Stomach (tissue), 9 donors: ENCODE measurements around the gene ZNF438. TPM values are rescaled to one million over a fixed set of nuclear protein-coding genes. Genes with fewer than 3 reads are reported as not detected.

ENCODE experiments used
- DNase-seq, 2 donors: peaks; one replicate each; pipeline versions ENCODE4 v3.0.0 to v3.0.0-alpha.2; 2013 to 2019
- H3K27ac ChIP-seq, 5 donors: fragments of 200-600 bp in 4 of 5; sonication (generic) in 4 of 5; one replicate each; pipeline ENCODE4 v1.5.1; 2013 to 2019; ENCODE audit warnings: mild to moderate bottlenecking in 1 of 5, moderate library complexity in 1 of 5
- H3K27me3 ChIP-seq, 3 donors: fragments of 200-600 bp; sonication (generic); one replicate each; pipeline ENCODE4 v1.5.1; 2017 to 2019; ENCODE audit warnings: mixed run types in 1 of 3
- H3K36me3 ChIP-seq, 4 donors: fragments of 200-600 bp; sonication (generic); 1 replicate in 3 of 4; 2 replicates in 1 of 4; pipeline ENCODE4 v1.5.1; 2016 to 2019
- H3K4me1 ChIP-seq, 4 donors: fragments of 200-600 bp; sonication (generic); one replicate each; pipeline ENCODE4 v1.5.1; 2016 to 2019
- H3K4me3 ChIP-seq, 4 donors: fragments of 200-600 bp; sonication (generic) in 3 of 4; one replicate each; pipeline ENCODE4 v1.5.1; 2016 to 2019; ENCODE audit warnings: mild to moderate bottlenecking in 1 of 4
- H3K9me3 ChIP-seq, 4 donors: fragments of 200-600 bp; sonication (generic); one replicate each; pipeline ENCODE4 v1.5.1; 2016 to 2019
- EP300 ChIP-seq: sonication (generic); formaldehyde crosslinking; IDR thresholded peaks from one replicate; pipeline ENCODE4 v1.6.1; 2017; ENCODE audit warnings: antibody characterized with exemption
- POLR2A ChIP-seq, 4 donors: fragments of 450-650 bp; IDR thresholded peaks; one replicate each; pipeline ENCODE4 v1.6.1; 2016; ENCODE audit warnings: antibody characterized with exemption in 4 of 4, control low read depth in 2 of 4, mild to moderate bottlenecking in 1 of 4, moderate library complexity in 1 of 4
- POLR2AphosphoS5 ChIP-seq, 3 donors: sonication (generic); formaldehyde crosslinking; IDR thresholded peaks; one replicate each; pipeline ENCODE4 v1.6.1; 2016; ENCODE audit warnings: antibody characterized with exemption in 3 of 3
- WGBS, 5 donors: extraction: QIAGEN DNeasy Blood & Tissue Kit in 3 of 5; methylation state at CpG; one replicate each; pipeline versions ENCODE4 v1.1.5 to v1.1.7; 2013 to 2018; 5-methylcytosine and 5-hydroxymethylcytosine counted together
- intact Hi-C: fragments of 100-400 bp; cut with DNase I; formaldehyde crosslinking; loops from one replicate; pipeline ENCODE4 v1.15.1; 2023; ENCODE audit warnings: low total_unique reads
- polyA plus RNA-seq, 3 donors: library from polyadenylated mRNA; stranded (reverse); fragments of 200-250 nt; gene quantifications; one replicate each; pipeline ENCODE4 v1.2.3, GENCODE V29; 2013
- total RNA-seq, 5 donors: library from RNA; depleted of rRNA; stranded (reverse); fragments of >200 nt; gene quantifications; one replicate each; pipeline versions ENCODE4 v1.1.0 to v1.2.3, GENCODE V29; 2014 to 2016
- TF ChIP-seq, protein P1 (sequence below), 7 experiments: fragments of 450-650 bp in 4 of 7; fragments of 200-600 bp in 3 of 7; sonication (generic) in 3 of 7; IDR thresholded peaks; one replicate each; pipeline ENCODE4 v1.5.1; 2016 to 2019; ENCODE audit warnings: antibody characterized with exemption in 7 of 7, control low read depth in 2 of 7, mild to moderate bottlenecking in 1 of 7
- donor health status: healthy with polysubstance abuse.
- donor health status: Bipolar disorder and iron deficiency.
- donor health status: healthy.

Gene ZNF438
- total and polyA plus RNA-seq, 8 donors = 3.5 to 37.9 (median 5.4) TPM; not detected in 1

DNA sequence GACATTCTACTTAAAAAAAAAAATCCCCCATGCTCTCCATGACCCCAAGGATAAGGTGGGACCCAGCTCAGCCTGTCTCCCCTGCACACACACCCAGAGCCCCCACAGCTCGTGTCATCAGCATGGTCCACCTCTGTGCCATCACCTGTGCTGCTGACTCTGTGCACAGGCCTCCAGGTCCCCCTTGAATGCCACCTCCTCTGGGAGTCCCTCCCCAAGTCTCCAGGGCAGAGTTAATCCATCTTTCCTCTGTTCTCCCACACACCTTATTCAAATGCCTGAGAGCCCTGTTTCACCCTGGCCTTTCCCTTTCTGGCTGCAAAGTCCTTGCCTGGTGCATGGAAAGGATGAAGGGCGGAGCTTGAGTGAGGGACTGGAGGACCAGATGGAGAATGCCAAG, 208.0 kb downstream of the ZNF438 start:
- no peaks in the 10 kb centered on the region for H3K27me3 ChIP-seq
- 83 to 95% (median 86%) methylated on average over 2 of the region's 2 CpGs for WGBS, 5 donors
- no peak overlapping the region for H3K27ac ChIP-seq

DNA sequence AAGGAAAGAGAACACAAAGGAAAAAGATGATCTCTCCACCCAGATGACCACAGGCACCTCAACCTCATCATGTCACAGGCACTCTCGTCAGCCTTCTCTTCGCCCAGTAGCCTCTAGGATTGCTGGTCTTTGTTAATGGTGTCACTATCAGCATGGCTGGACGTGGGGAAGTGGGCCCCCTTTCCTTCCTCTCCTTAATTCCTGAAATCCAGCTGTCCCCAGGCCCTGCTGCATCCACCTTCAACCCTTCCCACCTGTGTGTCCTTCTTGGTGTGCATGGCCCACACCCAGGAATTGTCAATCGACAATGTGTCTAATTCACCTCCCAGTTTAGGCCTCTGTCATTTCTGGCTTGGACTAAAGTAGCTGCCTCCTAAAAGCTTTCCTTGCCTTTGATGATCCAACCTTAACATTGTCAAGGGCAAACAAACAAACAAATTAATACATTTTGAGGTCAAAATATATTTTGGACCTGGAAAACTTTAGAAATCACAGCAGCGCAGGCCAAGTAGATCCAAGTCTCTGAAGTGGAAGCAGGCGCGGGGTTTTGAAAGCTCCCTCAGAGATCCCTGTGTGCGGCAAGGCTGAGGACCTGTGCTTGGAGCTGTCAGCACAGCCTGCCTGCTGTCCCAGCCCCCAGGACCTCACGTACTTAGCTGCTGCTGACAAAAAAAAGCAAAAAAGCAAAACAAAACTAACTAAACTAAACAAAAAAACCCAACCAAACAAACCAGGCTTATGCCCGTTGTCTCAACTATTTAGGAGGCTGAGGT, 208.8 kb downstream of the ZNF438 start:
- intact Hi-C loops = no loop called here
- 87 to 95% (median 93%) methylated on average over 10 of the region's 10 CpGs for WGBS, 5 donors

More for the DNA sequence above, 208.0 kb downstream of the ZNF438 start:
- intact Hi-C loops = no loop called here
- peaks cover 5 to 47% (median 34%) of the 10 kb centered on the region in 4 donors for H3K4me1 ChIP-seq
- no peaks in the 10 kb centered on the region for H3K9me3 ChIP-seq
- H3K4me3 ChIP-seq = no peak overlapping the region
- no peak for DNase-seq
- TF ChIP-seq EP300 (no peak), POLR2A (IDR thresholded peaks at IDR 0.05) (no peak), POLR2AphosphoS5 (IDR thresholded peaks at IDR 0.05) (no peak)
- TF ChIP-seq, protein P1, sequence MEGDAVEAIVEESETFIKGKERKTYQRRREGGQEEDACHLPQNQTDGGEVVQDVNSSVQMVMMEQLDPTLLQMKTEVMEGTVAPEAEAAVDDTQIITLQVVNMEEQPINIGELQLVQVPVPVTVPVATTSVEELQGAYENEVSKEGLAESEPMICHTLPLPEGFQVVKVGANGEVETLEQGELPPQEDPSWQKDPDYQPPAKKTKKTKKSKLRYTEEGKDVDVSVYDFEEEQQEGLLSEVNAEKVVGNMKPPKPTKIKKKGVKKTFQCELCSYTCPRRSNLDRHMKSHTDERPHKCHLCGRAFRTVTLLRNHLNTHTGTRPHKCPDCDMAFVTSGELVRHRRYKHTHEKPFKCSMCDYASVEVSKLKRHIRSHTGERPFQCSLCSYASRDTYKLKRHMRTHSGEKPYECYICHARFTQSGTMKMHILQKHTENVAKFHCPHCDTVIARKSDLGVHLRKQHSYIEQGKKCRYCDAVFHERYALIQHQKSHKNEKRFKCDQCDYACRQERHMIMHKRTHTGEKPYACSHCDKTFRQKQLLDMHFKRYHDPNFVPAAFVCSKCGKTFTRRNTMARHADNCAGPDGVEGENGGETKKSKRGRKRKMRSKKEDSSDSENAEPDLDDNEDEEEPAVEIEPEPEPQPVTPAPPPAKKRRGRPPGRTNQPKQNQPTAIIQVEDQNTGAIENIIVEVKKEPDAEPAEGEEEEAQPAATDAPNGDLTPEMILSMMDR (IDR thresholded peaks at IDR 0.05) = no peak
- no peaks in the 10 kb centered on the region for H3K36me3 ChIP-seq

DNA sequence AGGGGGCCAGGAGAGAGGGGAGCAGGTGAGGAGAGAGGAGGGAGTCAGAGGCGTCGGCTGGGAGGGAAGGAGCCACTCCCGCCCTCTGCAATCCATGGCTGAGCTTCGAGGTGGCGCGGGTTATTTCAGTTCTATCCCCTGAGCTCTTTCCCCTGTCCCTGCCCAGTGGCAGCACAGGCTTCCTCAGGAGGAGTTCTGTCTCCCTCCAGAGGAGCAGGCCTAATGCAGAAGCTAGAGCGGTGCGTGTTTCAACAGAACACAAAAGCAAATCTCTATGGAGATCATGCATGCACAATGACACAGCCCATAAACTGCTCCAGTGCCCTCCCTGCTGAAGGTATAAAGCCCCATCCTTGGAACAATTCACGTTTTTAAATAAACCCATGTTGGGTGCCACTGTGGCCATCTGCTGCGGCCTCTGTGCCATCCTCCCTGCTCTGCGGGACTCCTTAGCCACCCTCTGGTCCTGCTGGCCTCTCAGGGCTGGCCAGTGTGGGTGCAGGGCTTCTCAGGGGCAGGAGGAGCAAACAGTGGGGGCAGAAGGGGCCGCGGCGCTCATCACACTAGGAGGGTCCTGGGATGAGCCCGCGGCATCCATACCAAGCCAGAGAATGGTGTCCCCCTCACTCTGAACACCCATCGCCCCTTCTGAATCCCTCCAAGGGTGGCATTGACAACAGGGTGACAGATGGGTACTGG, 209.5 kb downstream of the ZNF438 start:
- 80 to 86% (median 82%) methylated on average over 17 of the region's 17 CpGs for WGBS, 5 donors
- intact Hi-C loops = no loop called here
- H3K9me3 ChIP-seq = no peaks in the 10 kb centered on the region
- H3K36me3 ChIP-seq = no peaks in the 10 kb centered on the region
- DNase-seq = peak in 1 of 2 donors; percentile 59
- TF ChIP-seq, protein P1 (IDR thresholded peaks at IDR 0.05) = no peak
- TF ChIP-seq POLR2AphosphoS5 (IDR thresholded peaks at IDR 0.05) (no peak), POLR2A (IDR thresholded peaks at IDR 0.05) (no peak), EP300 (no peak)
- H3K4me3 ChIP-seq = no peak overlapping the region
- H3K4me1 ChIP-seq = peaks cover 17 to 50% (median 34%) of the 10 kb centered on the region in 4 donors
- H3K27me3 ChIP-seq = no peaks in the 10 kb centered on the region
- H3K27ac ChIP-seq = peak overlapping the region in 3 of 5 donors; percentile 54 to 89 (median 73)

More for the DNA sequence above, 208.8 kb downstream of the ZNF438 start:
- TF ChIP-seq POLR2A (IDR thresholded peaks at IDR 0.05) (no peak), EP300 (no peak), POLR2AphosphoS5 (IDR thresholded peaks at IDR 0.05) (no peak)
- TF ChIP-seq, protein P1 (IDR thresholded peaks at IDR 0.05) = no peak
- Histone ChIP-seq H3K4me3 (no peak overlapping the region), H3K9me3 (no peaks in the 10 kb centered on the region), H3K27ac (no peak overlapping the region), H3K27me3 (no peaks in the 10 kb centered on the region), H3K4me1 (peaks cover 9 to 47% (median 35%) of the 10 kb centered on the region in 4 donors), H3K36me3 (no peaks in the 10 kb centered on the region)
- DNase-seq = no peak

- 42 to 58% (median 49%) methylated on average over 10 of the region's 10 CpGs for WGBS, 5 donors
- peaks cover 17 to 51% (median 37%) of the 10 kb centered on the region in 4 donors for H3K4me1 ChIP-seq
- no peak overlapping the region for H3K4me3 ChIP-seq
- TF ChIP-seq POLR2AphosphoS5 (IDR thresholded peaks at IDR 0.05) (peak in 1 of 3 donors; percentile 54), EP300 (no peak)
- TF ChIP-seq, protein P1 (IDR thresholded peaks at IDR 0.05) = no peak
- H3K27ac ChIP-seq = peak overlapping the region in 3 of 5 donors; percentile 54 to 89 (median 73)
- no peaks in the 10 kb centered on the region for H3K9me3 ChIP-seq
- DNase-seq = peak in 1 of 2 donors; percentile 82
- intact Hi-C loops = no loop called here
- H3K27me3 ChIP-seq = no peaks in the 10 kb centered on the region
- no peaks in the 10 kb centered on the region for H3K36me3 ChIP-seq
These were observed 210.2 kb downstream of the ZNF438 start for GRCh38 chr10:30821261-30821993.
